K562 (cell line): ENCODE results near the gene GIPC3. TPM values are rescaled to one million over a fixed set of nuclear protein-coding genes. Genes with fewer than 3 reads are reported as not detected.

Experiments
- ADNP ChIP-seq: fragments of 200-800 bp; sonication (Bioruptor generic); IDR thresholded peaks from 2 replicates; pipeline ENCODE4 v1.6.1; 2016; ENCODE audit warnings: missing genetic modification characterization, missing compliant biosample characterization
- ARID2 ChIP-seq: fragments of 450-650 bp; IDR thresholded peaks from 2 replicates; pipeline ENCODE4 v1.6.1; 2017; ENCODE audit warnings: antibody characterized with exemption, mild to moderate bottlenecking
- BRD9 ChIP-seq: fragments of 450-650 bp; IDR thresholded peaks from 2 replicates; pipeline ENCODE4 v1.6.1; 2018; ENCODE audit warnings: low read depth; ENCODE audit not compliant: partially characterized antibody
- CEBPG ChIP-seq, 3 experiments: fragments of 200-800 bp in 1 of 3; sonication (Bioruptor generic) in 1 of 3; sonication (generic) in 1 of 3; formaldehyde crosslinking in 1 of 3; IDR thresholded peaks in 2 of 3; conservative IDR thresholded peaks in 1 of 3; 2 replicates each; pipeline versions ENCODE4 v1.6.1 to v1.8.0; 2016 to 2022; ENCODE audit warnings: missing compliant biosample characterization in 2 of 3, missing genetic modification characterization in 2 of 3, mild to moderate bottlenecking in 1 of 3, missing genetic modification reagents in 1 of 3
- CHAMP1 ChIP-seq: fragments of 450-650 bp; IDR thresholded peaks from 2 replicates; pipeline ENCODE4 v1.6.1; 2016; ENCODE audit warnings: mild to moderate bottlenecking
- CHD4 ChIP-seq: fragments of 200-600 bp; sonication (generic); IDR thresholded peaks from 3 replicates; pipeline ENCODE4 v1.6.1; 2012; ENCODE audit warnings: low read depth, mild to moderate bottlenecking, mixed read lengths, low read length, inconsistent platforms; ENCODE audit not compliant: insufficient read depth, insufficient replicate concordance, poor library complexity, severe bottlenecking
- CSDE1 ChIP-seq, 2 experiments: fragments of 450-650 bp; IDR thresholded peaks; 2 replicates each; pipeline ENCODE4 v1.6.1; 2016; ENCODE audit warnings: mild to moderate bottlenecking in 1 of 2
- CTCF ChIP-seq, 3 experiments: IDR thresholded peaks in 2 of 3; conservative IDR thresholded peaks in 1 of 3; 2 replicates each; pipeline ENCODE4 v1.5.1; 2011 to 2012; ENCODE audit warnings: low read length in 3 of 3, mild to moderate bottlenecking in 3 of 3, control low read depth in 2 of 3, improper control_type of control experiment in 1 of 3, inconsistent platforms in 1 of 3, low read depth in 1 of 3, mixed read lengths in 1 of 3, moderate library complexity in 1 of 3; ENCODE audit not compliant: insufficient read depth in 2 of 3
- EGR1 ChIP-seq: fragments of 450-650 bp; conservative IDR thresholded peaks from 2 replicates; pipeline ENCODE4 v1.6.1; 2017; ENCODE audit warnings: mild to moderate bottlenecking
- GMEB1 ChIP-seq: fragments of 250-450 bp; sonication (Bioruptor Pico); IDR thresholded peaks from 2 replicates; pipeline ENCODE4 v1.4.0; 2020; ENCODE audit warnings: mild to moderate bottlenecking
- HMGN3 ChIP-seq: IDR thresholded peaks from 2 replicates; pipeline ENCODE4 v1.6.1; 2011; ENCODE audit warnings: borderline replicate concordance, low read depth, mild to moderate bottlenecking, mixed read lengths, low read length; ENCODE audit not compliant: insufficient read length; ENCODE audit errors: extremely low read depth
- HNRNPLL ChIP-seq: fragments of 200-400 bp; formaldehyde crosslinking; IDR thresholded peaks from 2 replicates; pipeline ENCODE4 v1.6.1; 2017; ENCODE audit warnings: low read length, low read depth, mild to moderate bottlenecking; ENCODE audit not compliant: poor library complexity, severe bottlenecking
- MAX ChIP-seq: sonication (generic); formaldehyde crosslinking; IDR thresholded peaks from 2 replicates; pipeline ENCODE4 v1.9.0; 2022; ENCODE audit warnings: mild to moderate bottlenecking, missing genetic modification reagents
- NEUROD1 ChIP-seq: fragments of 150-350 bp; IDR thresholded peaks from 2 replicates; pipeline ENCODE4 v1.6.1; 2014; ENCODE audit warnings: borderline replicate concordance, low read length, low read depth; ENCODE audit not compliant: partially characterized antibody
- PHF8 ChIP-seq: fragments of 200-600 bp; sonication (generic); IDR thresholded peaks from 2 replicates; pipeline ENCODE4 v1.6.1; 2012; ENCODE audit warnings: mixed run types, mild to moderate bottlenecking, inconsistent platforms, low read length, moderate library complexity, borderline replicate concordance
- SOX6 ChIP-seq: fragments of 450-650 bp; IDR thresholded peaks from 2 replicates; pipeline ENCODE4 v1.6.1; 2014; ENCODE audit warnings: mild to moderate bottlenecking
- ZBTB5 ChIP-seq: fragments of 450-650 bp; IDR thresholded peaks from 2 replicates; pipeline ENCODE4 v1.6.1; 2017; ENCODE audit warnings: antibody characterized with exemption
- ZNF780A ChIP-seq: fragments of 250-450 bp; sonication (Bioruptor Pico); IDR thresholded peaks from 2 replicates; pipeline ENCODE4 v1.5.0; 2021; ENCODE audit warnings: mild to moderate bottlenecking
- polyA plus RNA-seq, 8 experiments: library from polyadenylated mRNA; depleted of rRNA in 4 of 8; stranded (reverse) in 5 of 8; unstranded in 3 of 8; fragments of >200 nt; fragmentation: Nextera tagmentation in 2 of 8; fragmentation: Illumina TruSeq in 1 of 8; extraction: Ambion mirVana in 2 of 8; extraction: Trizol in 1 of 8; gene quantifications; 2 replicates each; pipeline versions ENCODE4 v1.2.1 to v1.2.3, GENCODE V29; 2011 to 2014; ENCODE audit warnings: inconsistent platforms in 1 of 8, missing spikeins in 1 of 8
- total RNA-seq, 7 experiments: library from RNA; depleted of rRNA in 6 of 7; stranded (reverse); fragments of >200 nt in 6 of 7; fragmentation: Illumina TruSeq in 2 of 7; extraction: Trizol in 2 of 7; gene quantifications; 2 replicates each; pipeline versions ENCODE4 v1.2.1 to v1.2.3, GENCODE V29; 2011 to 2021; ENCODE audit warnings: low replicate concordance in 1 of 7

GIPC3 gene
- total and polyA plus RNA-seq, 9 of the 15 experiments (the other 6 are each of a cell fraction or from before 2014, with no cell fraction given) = 0.03 to 3.6 (median 1.5) TPM; not detected in 1

GRCh38 chr19:3618144-3618810 lies 33.0 kb downstream of the GIPC3 start (continued):
- TF ChIP-seq MAX (peak; percentile 37; the same call in 1 of the 2 replicates), HMGN3 (peak; percentile 49), CHAMP1 (no peak), CEBPG (CRISPR knock-in tag; IDR thresholded peaks at IDR 0.05) (no peak), CEBPG (tag; conservative IDR thresholded peaks at IDR 0.05 in 1 of 2, IDR thresholded peaks at IDR 0.05 in 1 of 2) (no peak), ARID2 (peak; percentile 89), EGR1 (no peak), CTCF (IDR thresholded peaks at IDR 0.05 in 2 of 3, conservative IDR thresholded peaks at IDR 0.05 in 1 of 3; ENCODE audit: insufficient read depth in 2 of 3, low read depth in 1 of 3, low read length in 3 of 3) (peak; percentile 87 to 95 (median 91)), PHF8 (no peak), CHD4 (no peak), SOX6 (no peak), ZNF780A (CRISPR knock-in tag) (no peak), GMEB1 (CRISPR knock-in tag) (no peak), BRD9 (no peak), ADNP (tag) (peak; percentile 44; the same call in 1 of the 2 replicates), CSDE1 (IDR thresholded peaks at IDR 0.05) (no peak), ZBTB5 (no peak), NEUROD1 (no peak), HNRNPLL (no peak)
